Heart right ventricle (tissue), 16 donors: Measurements from ENCODE around the gene TNFAIP2. TPM values are rescaled to one million over a fixed set of nuclear protein-coding genes. Genes with fewer than 3 reads are reported as not detected.

Experiments
- ATAC-seq, 8 donors: fragments of 200-7000 bp; cut with Tn5 transposase; one replicate each; pipeline ENCODE4 v1.9.1; 2020; ENCODE audit warnings: mild to moderate bottlenecking in 8 of 8, moderate library complexity in 8 of 8, moderate number of reproducible peaks in 1 of 8
- DNase-seq, 2 donors: peaks; one replicate each; pipeline ENCODE4 v3.0.0-alpha.2; 2020
- H3K27ac ChIP-seq, 10 donors: fragments of 200-600 bp; sonication (generic) in 2 of 10; one replicate each; pipeline versions ENCODE4 v1.5.0 to v1.8.0; 2020 to 2022; ENCODE audit warnings: mild to moderate bottlenecking in 3 of 10
- H3K27me3 ChIP-seq, 7 donors: fragments of 200-600 bp; one replicate each; pipeline ENCODE4 v1.8.0; 2021 to 2022; ENCODE audit warnings: mild to moderate bottlenecking in 2 of 7
- H3K36me3 ChIP-seq, 9 donors: fragments of 200-600 bp; sonication (generic) in 1 of 9; one replicate each; pipeline versions ENCODE4 v1.5.0 to v1.8.0; 2020 to 2022; ENCODE audit warnings: mild to moderate bottlenecking in 2 of 9
- H3K4me1 ChIP-seq, 9 donors: fragments of 200-600 bp; sonication (generic) in 1 of 9; one replicate each; pipeline versions ENCODE4 v1.5.0 to v1.8.0; 2020 to 2022; ENCODE audit warnings: mild to moderate bottlenecking in 4 of 9
- H3K4me3 ChIP-seq, 10 donors: fragments of 200-600 bp; sonication (generic) in 2 of 10; one replicate each; pipeline versions ENCODE4 v1.5.0 to v1.8.0; 2020 to 2022; ENCODE audit warnings: mild to moderate bottlenecking in 7 of 10, moderate library complexity in 2 of 10
- H3K9me3 ChIP-seq, 11 donors: fragments of 200-600 bp in 10 of 11; sonication (generic) in 2 of 11; one replicate each; pipeline versions ENCODE4 v1.5.0 to v1.8.0; 2013 to 2022; ENCODE audit warnings: mild to moderate bottlenecking in 2 of 11, control low read depth in 1 of 11, moderate library complexity in 1 of 11
- CTCF ChIP-seq, 9 donors: fragments of 200-600 bp; sonication (generic) in 2 of 9; IDR thresholded peaks; one replicate each; pipeline versions ENCODE4 v1.5.0 to v1.8.0; 2021 to 2022; ENCODE audit warnings: antibody characterized with exemption in 9 of 9, mild to moderate bottlenecking in 5 of 9, moderate library complexity in 1 of 9
- WGBS, 2 donors: extraction: QIAGEN DNeasy Blood & Tissue Kit; methylation state at CpG; one replicate each; pipeline ENCODE4 v1.1.7; 2013; ENCODE audit warnings: inconsistent platforms in 1 of 2; 5-methylcytosine and 5-hydroxymethylcytosine counted together
- intact Hi-C, 10 donors: fragments of 100-400 bp; cut with DNase I; formaldehyde crosslinking; loops; one replicate each; pipeline versions ENCODE4 v1.11.1 to v1.14.2; 2022
- polyA plus RNA-seq, 2 donors: library from polyadenylated mRNA; stranded (reverse); fragments of 200-250 nt; gene quantifications; one replicate each; pipeline ENCODE4 v1.2.3, GENCODE V29; 2013
- total RNA-seq, 10 donors: library from RNA; stranded (reverse); fragmentation: NEBNext Ultra II Directional in 3 of 10; extraction: Animal tissue kit (Norgen Biotek cat#: 25700) in 3 of 10; gene quantifications; one replicate each; pipeline versions ENCODE4 v1.2.1 to v1.2.4, GENCODE V29; 2021 to 2023
- donor health status: Arrhythmogenic right ventricular cardiomyopathy.
- donor health status: ischemic (EF 13 %, LVEDD 7.1; RV severe dilation, severe dysfunction).
- donor health status: healthy with polysubstance abuse.
- donor health status: DM: no; HTN: yes; CAD: no.
- donor health status: DM: no; HTN: no; CAD: no.
- donor health status: ischemic (EF 25% LVEDD 6.9; RV normal size, moderate dysfunction).
- donor health status: ischemic (EF 25% LVEDD 5.7; RV mildly dilated, moderate dysfunction).
- donor health status: healthy.
- donor health status: DM: yes; HTN: yes; CAD: no.
- donor health status: Ischemic cardiomyopathy.
- donor health status: ischemic (EF 35%, LVEDD 5.7; RV mildly dilated, moderate dysfunction).
- donor health status: nonischemic (EF 11% LVEDD 7.7; RV severe dilation, severe dysfunction).
- donor health status: DM: yes; HTN: yes; CAD: no.
- donor health status: PGD.
- donor health status: ischemic (EF 29% LVEDD 5.4; RV normal size, mild dysfunction).
- donor health status: nonischemic (EF 23%, LVEDD 6.1; RV moderate dilation, normal function).

Gene TNFAIP2
- total and polyA plus RNA-seq, 12 donors: 21.8 to 138 (median 42.0) TPM

DNA sequence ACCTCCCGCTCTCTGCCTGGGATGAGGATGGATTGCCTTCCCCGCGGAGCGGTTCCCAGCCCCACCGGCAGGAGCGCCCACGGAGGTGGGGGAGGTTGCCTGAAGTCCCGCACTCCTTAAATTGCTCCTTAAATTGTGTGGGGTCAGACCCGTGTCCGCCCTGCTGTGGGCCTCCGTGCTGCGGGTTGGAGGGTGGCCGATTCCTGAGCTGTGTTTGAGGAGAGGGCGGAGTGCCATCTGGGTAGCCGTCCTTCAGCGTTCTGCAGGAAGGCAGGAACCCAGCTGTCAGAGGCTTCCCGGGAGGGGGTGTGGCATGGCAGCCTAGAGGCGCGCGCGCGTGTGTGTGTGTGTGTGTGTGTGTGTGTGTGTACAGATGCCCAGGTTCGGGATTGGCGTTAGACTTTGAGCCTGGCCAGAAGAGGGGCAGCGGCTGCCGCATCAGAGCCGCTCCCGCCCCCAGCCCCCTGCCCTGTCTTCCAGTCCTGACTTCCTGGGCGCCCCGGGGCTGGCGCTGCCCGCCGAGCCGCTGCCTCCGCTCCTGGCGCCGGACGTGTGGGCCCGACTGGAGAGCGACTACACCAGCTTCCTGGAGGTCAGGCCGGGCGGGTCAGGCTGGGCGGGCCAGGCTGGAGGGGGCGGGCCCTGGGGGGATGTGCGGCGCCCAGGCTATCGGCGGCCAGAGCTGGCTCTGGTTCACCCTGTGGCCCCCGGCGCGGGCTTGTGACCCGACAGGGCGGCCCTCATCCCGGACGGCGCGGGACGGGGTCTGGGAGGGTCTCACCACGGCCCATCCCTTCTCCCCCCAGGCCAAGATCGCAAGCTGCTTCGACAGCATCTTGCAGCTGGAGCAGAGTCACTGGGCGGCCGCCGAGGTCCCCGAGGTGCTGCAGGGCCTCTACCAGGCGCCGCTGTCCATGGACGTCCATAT lies 19.5 kb upstream of the TNFAIP2 start:
- Histone ChIP-seq H3K9me3 (no peaks in the 10 kb centered on the region), H3K4me1 (peaks cover 12 to 38% (median 28%) of the 10 kb centered on the region in 9 donors), H3K36me3 (no peaks in the 10 kb centered on the region), H3K4me3 (peak overlapping the region in 8 of 10 donors; percentile 13 to 27 (median 24)), H3K27me3 (peaks cover 34 to 62% (median 57%) of the 10 kb centered on the region in 7 donors), H3K27ac (no peak overlapping the region)
- DNase-seq (peak in 1 of 2 donors; percentile 59), ATAC-seq (peak; percentile 19 to 61 (median 42))
- intact Hi-C loops: loop anchor here in 7 of 10 donors (2.0 to 10.0 kb wide), 6 partner anchors 74 to 189 kb away; no protein-coding TSS in a partner anchor
- TF ChIP-seq CTCF (IDR thresholded peaks at IDR 0.05): no peak
- WGBS, 2 donors: 8 to 10% methylated on average over 63 to 68 of the region's 68 CpGs

DNA sequence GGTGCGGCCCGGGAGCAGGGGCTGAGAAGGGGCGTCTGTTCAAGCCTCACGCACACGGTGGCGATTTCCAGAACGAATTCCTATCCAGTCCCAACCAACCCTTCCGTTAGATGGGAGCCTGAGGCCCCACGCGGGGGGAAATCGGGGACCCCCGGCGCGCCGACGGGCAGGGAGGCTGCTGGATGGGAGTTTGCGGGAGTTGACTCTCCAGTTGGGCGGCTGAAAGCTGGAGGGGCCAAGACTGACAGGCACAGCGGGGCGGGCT lies 18.9 kb upstream of the TNFAIP2 start:
- Histone ChIP-seq H3K9me3 (no peaks in the 10 kb centered on the region), H3K4me3 (peak overlapping the region in 5 of 10 donors; percentile 11 to 27 (median 24)), H3K27me3 (peaks cover 34 to 56% (median 52%) of the 10 kb centered on the region in 7 donors), H3K4me1 (peaks cover 12 to 39% (median 28%) of the 10 kb centered on the region in 9 donors), H3K36me3 (no peaks in the 10 kb centered on the region), H3K27ac (no peak overlapping the region)
- peak in 1 of 2 donors; percentile 19 for DNase-seq
- ATAC-seq: peak in 1 of 8 donors; percentile 6
- intact Hi-C loops: loop anchor here in 7 of 10 donors (2.0 to 10.0 kb wide), 6 partner anchors 73 to 188 kb away; no protein-coding TSS in a partner anchor
- WGBS, 2 donors: 9 to 11% methylated on average over 18 to 20 of the region's 20 CpGs
- TF ChIP-seq CTCF (IDR thresholded peaks at IDR 0.05): no peak

- H3K27ac ChIP-seq: no peak overlapping the region
- peaks cover 34 to 51% (median 49%) of the 10 kb centered on the region in 7 donors for H3K27me3 ChIP-seq
- DNase-seq: peak; percentile 50 to 75
- H3K4me3 ChIP-seq: peak overlapping the region in 1 of 10 donors; percentile 11
- intact Hi-C loops: loop anchor here (1.0 to 10.0 kb wide), 10 partner anchors 37 to 188 kb away; no protein-coding TSS in a partner anchor
- peaks cover 12 to 43% (median 31%) of the 10 kb centered on the region in 9 donors for H3K4me1 ChIP-seq
- peak; percentile 72 to 89 (median 82) for ATAC-seq
- H3K36me3 ChIP-seq: no peaks in the 10 kb centered on the region
- WGBS, 2 donors: 6 to 7% methylated on average over 55 to 59 of the region's 59 CpGs
- H3K9me3 ChIP-seq: no peaks in the 10 kb centered on the region
- peak; percentile 91 to 98 (median 96) for TF ChIP-seq CTCF (IDR thresholded peaks at IDR 0.05)
These were observed 18.4 kb upstream of the TNFAIP2 start for GRCh38 chr14:103104654-103105452.
